GM12874 (cell line): ENCODE measurements around the gene EFNA5.
A peak's percentile ranks its signal among the peaks of the same experiment; 100 is the strongest.

Source experiments
- TF ChIP-seq, protein P1 (sequence below): IDR thresholded peaks from 2 replicates; pipeline ENCODE4 v1.5.1; 2011; ENCODE audit warnings: low read depth, mild to moderate bottlenecking, control low read depth, low read length, moderate library complexity; ENCODE audit not compliant: insufficient read depth

EFNA5 gene

DNA sequence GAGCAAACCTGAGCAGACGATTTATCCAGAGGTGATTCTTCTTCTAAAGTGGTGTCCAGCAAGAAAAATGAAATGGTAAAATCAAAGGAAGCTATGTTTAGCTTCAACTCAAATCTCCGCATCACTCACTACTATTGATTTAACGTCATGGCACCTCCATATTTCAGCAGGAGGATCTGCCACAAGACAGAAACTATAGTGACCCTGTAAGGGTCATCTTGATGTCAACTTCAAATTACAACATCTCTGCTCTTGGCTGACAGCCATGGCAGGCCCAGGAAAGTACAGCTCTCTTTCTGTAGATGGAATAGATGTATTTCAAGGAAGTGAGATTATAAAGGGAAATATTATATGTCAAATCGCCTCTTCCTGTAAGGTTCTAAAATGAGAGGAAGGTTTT lies 10.1 kb upstream of the EFNA5 start:
- TF ChIP-seq, protein P1, sequence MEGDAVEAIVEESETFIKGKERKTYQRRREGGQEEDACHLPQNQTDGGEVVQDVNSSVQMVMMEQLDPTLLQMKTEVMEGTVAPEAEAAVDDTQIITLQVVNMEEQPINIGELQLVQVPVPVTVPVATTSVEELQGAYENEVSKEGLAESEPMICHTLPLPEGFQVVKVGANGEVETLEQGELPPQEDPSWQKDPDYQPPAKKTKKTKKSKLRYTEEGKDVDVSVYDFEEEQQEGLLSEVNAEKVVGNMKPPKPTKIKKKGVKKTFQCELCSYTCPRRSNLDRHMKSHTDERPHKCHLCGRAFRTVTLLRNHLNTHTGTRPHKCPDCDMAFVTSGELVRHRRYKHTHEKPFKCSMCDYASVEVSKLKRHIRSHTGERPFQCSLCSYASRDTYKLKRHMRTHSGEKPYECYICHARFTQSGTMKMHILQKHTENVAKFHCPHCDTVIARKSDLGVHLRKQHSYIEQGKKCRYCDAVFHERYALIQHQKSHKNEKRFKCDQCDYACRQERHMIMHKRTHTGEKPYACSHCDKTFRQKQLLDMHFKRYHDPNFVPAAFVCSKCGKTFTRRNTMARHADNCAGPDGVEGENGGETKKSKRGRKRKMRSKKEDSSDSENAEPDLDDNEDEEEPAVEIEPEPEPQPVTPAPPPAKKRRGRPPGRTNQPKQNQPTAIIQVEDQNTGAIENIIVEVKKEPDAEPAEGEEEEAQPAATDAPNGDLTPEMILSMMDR: no peak

- TF ChIP-seq, protein P1: no peak
Measured at GRCh38 chr5:107680099-107680498, 9.4 kb upstream of the EFNA5 start.

DNA sequence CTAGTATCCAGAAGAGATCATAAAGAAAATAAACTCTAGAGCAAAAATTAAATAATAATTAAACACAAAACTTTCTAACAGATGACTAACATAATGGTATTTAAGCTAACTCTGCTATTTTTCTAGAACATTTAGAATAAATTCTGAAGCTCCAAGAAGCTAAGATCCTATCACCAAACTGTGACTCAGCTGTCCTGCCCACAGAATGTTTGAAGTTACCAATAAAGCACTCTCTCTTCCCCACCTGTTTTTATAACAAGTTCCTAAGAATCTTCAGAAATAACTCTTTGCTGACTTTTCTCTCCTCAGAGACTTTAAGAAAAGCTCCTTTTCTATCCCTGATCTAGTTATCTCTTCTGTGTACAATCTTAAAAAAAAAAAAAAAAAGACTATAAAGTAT lies 6.0 kb upstream of the EFNA5 start:
- TF ChIP-seq, protein P1: no peak

DNA sequence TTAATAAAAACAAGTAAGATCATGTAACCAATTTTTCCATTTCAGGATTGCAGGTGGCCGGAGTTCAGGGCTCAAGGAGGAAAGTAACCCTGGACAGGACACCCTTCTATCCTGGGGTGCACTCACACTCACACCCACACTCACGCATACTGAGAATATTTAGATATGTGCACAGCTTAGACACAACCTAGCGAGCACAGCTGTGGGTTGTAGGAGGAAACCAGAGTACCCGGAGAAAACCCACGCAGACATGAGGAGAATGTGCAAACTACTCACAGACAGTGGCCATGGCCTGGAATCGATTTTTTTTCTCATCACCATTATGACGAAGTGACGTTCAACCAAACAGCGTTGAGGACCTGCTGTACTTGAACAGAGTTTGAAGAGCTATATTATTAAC lies 4.5 kb upstream of the EFNA5 start:
- TF ChIP-seq, protein P1: no peak

GRCh38 chr5:107674655-107675054 lies 3.9 kb upstream of the EFNA5 start:
- TF ChIP-seq, protein P1: no peak

GRCh38 chr5:107673368-107674136 lies 2.8 kb upstream of the EFNA5 start:
- TF ChIP-seq, protein P1: peak; percentile 94

DNA sequence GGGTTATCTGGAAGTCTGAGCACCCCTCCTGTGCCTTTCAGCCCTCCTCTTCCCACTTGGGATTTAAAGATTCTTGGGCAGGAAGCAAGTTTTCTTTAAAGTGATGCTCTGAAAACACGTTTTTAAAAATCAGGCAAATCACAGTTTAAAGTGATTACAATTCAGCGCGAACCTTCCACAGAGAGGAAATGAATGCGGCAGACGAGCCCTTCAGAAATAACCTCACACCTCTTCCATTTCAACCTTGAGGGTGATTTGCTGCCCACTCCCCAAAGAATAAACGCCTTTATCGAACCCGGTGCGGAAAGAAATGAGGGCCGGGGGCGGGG lies 2.3 kb upstream of the EFNA5 start:
- TF ChIP-seq, protein P1: no peak
